CD4-positive, alpha-beta T cell treated with Interleukin-17A for 4 hours (primary cell): ENCODE results near the gene PPID.
"Not testable (repeated sequence)": the region's sequence is repeated elsewhere in the genome, so short reads cannot be mapped to it uniquely, and the experiment has no call there.

Experiments
- DNase-seq: peaks from one replicate; pipeline ENCODE4 v3.0.0-alpha.2; 2020; ENCODE audit warnings: mixed read lengths

PPID gene

DNA sequence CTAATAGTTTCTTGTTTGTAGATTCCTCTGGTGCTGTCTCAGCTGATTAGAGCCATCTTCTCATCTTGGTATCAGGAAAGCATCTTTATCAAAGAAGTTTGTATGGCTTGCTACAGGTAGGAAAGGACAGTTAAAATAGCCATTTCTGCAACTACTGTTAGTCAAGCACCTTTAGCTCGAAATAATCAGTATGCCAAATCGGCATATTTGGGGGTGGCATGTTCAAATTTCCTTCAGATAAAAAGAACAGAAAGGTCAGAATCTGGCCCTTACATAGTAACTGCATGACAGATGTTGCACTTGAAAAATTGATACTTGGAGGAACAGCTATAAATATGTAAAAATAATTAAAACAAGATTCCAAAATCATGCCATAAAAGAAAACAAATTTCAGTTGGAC lies 56.3 kb downstream of the PPID start:
- no peak for DNase-seq

- DNase-seq, result no peak
Measured at GRCh38 chr4:158664806-158665205, 58.4 kb downstream of the PPID start.

- DNase-seq, result not testable (repeated sequence)
Measured at GRCh38 chr4:158663707-158664625, 59.2 kb downstream of the PPID start.

DNA sequence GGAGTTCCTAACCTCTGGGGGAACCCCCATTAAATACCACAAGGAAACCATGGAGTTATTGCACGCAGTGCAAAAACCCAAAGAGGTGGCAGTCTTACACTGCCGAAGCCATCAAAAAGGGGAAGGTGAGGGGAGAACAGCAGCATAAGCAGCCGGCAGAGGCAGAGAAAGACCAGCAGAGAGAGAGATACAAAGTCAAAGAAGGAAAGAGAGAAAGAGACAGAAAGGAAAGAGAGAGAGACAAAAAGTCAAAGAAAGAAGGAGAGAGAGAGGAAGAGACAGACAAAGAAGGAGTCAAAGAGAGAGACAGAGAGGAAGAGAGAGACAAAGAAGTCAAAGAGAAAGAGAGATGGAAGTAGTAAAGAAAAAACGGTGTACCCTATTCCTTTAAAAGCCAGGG lies 59.9 kb downstream of the PPID start:
- not testable (repeated sequence) for DNase-seq
